HepG2 (cell line): ENCODE measurements around the gene SLC25A44. TPM values are rescaled to one million over a fixed set of nuclear protein-coding genes. Genes with fewer than 3 reads are reported as not detected.

ENCODE experiments used
- ARID5B ChIP-seq: IDR thresholded peaks from 2 replicates; pipeline ENCODE4 v1.4.0; 2020; ENCODE audit warnings: mild to moderate bottlenecking, missing genetic modification reagents
- ATF1 ChIP-seq: IDR thresholded peaks from 2 replicates; pipeline ENCODE4 v1.6.1; 2016; ENCODE audit warnings: mild to moderate bottlenecking, control low read depth
- ELF1 ChIP-seq: sonication (generic); formaldehyde crosslinking; IDR thresholded peaks from 2 replicates; pipeline ENCODE4 v1.4.0; 2020; ENCODE audit warnings: missing genetic modification reagents
- GATAD1 ChIP-seq: IDR thresholded peaks from 2 replicates; pipeline ENCODE4 v1.6.1; 2016; ENCODE audit warnings: missing genetic modification reagents, missing compliant biosample characterization
- HNF4G ChIP-seq, 2 experiments: sonication (generic) in 1 of 2; formaldehyde crosslinking in 1 of 2; IDR thresholded peaks; 2 replicates each; pipeline versions ENCODE4 v1.4.0 to v1.6.1; 2011 to 2020; ENCODE audit warnings: borderline replicate concordance in 2 of 2, low read depth in 2 of 2, mild to moderate bottlenecking in 2 of 2, low read length in 1 of 2, missing genetic modification reagents in 1 of 2, moderate library complexity in 1 of 2
- IKZF5 ChIP-seq: IDR thresholded peaks from 2 replicates; pipeline ENCODE4 v1.6.1; 2018; ENCODE audit warnings: missing genetic modification reagents, mild to moderate bottlenecking, missing compliant biosample characterization
- KLF12 ChIP-seq: sonication (generic); formaldehyde crosslinking; IDR thresholded peaks from 2 replicates; pipeline ENCODE4 v1.4.0; 2020; ENCODE audit warnings: missing genetic modification reagents, borderline replicate concordance
- NFE2L2 ChIP-seq: fragments of 150-350 bp; IDR thresholded peaks from 2 replicates; pipeline ENCODE4 v1.6.1; 2014; ENCODE audit warnings: low read length
- POLR2A ChIP-seq, 2 experiments: IDR thresholded peaks; 2 replicates each; pipeline ENCODE4 v1.6.1; 2011; ENCODE audit warnings: low read depth in 2 of 2, low read length in 2 of 2, mild to moderate bottlenecking in 1 of 2, moderate library complexity in 1 of 2; ENCODE audit not compliant: insufficient read depth in 1 of 2
- TAF1 ChIP-seq: sonication (generic); formaldehyde crosslinking; IDR thresholded peaks from 2 replicates; pipeline ENCODE4 v1.4.0; 2020; ENCODE audit warnings: missing genetic modification reagents
- ZNF337 ChIP-seq: sonication (generic); formaldehyde crosslinking; IDR thresholded peaks from 2 replicates; pipeline ENCODE4 v1.5.1; 2020; ENCODE audit warnings: missing genetic modification reagents, low read depth, mild to moderate bottlenecking, borderline replicate concordance
- ZNF350 ChIP-seq: sonication (generic); formaldehyde crosslinking; IDR thresholded peaks from 2 replicates; pipeline ENCODE4 v1.4.0; 2020; ENCODE audit warnings: mild to moderate bottlenecking, low read depth, missing genetic modification reagents, borderline replicate concordance
- ZNF44 ChIP-seq: sonication (generic); formaldehyde crosslinking; IDR thresholded peaks from 2 replicates; pipeline ENCODE4 v1.5.1; 2020; ENCODE audit warnings: mild to moderate bottlenecking, missing genetic modification reagents
- ZNF451 ChIP-seq: sonication (generic); formaldehyde crosslinking; IDR thresholded peaks from 2 replicates; pipeline ENCODE4 v1.5.0; 2020; ENCODE audit warnings: mild to moderate bottlenecking, missing genetic modification reagents
- ZNF7 ChIP-seq: IDR thresholded peaks from 2 replicates; pipeline ENCODE4 v1.6.1; 2016; ENCODE audit warnings: missing biosample characterization, missing genetic modification reagents
- ZNF788 ChIP-seq: sonication (generic); formaldehyde crosslinking; IDR thresholded peaks from 2 replicates; pipeline ENCODE4 v1.5.0; 2020; ENCODE audit warnings: mild to moderate bottlenecking, missing genetic modification reagents, borderline replicate concordance
- polyA plus RNA-seq, 8 experiments: library from polyadenylated mRNA; depleted of rRNA in 3 of 8; stranded (reverse) in 7 of 8; unstranded in 1 of 8; fragments of >200 nt; fragmentation: Illumina TruSeq in 4 of 8; extraction: Trizol in 4 of 8; gene quantifications; 2 replicates each; pipeline versions ENCODE4 v1.2.1 to v1.2.3, GENCODE V29; 2011 to 2016; ENCODE audit warnings: low read depth in 4 of 8, missing spikeins in 1 of 8, mixed read lengths in 1 of 8; ENCODE audit not compliant: insufficient read depth in 1 of 8
- total RNA-seq, 5 experiments: library from RNA; depleted of rRNA; stranded (reverse); fragments of >200 nt; fragmentation: Illumina TruSeq; extraction: Trizol; gene quantifications; 2 replicates each; pipeline ENCODE4 v1.2.3, GENCODE V29; 2016; ENCODE audit warnings: low read depth in 1 of 5
- TF ChIP-seq, protein P1 (sequence below), 2 experiments: sonication (generic) in 1 of 2; formaldehyde crosslinking in 1 of 2; IDR thresholded peaks; 2 replicates each; pipeline versions ENCODE4 v1.4.0 to v1.6.1; 2016 to 2020; ENCODE audit warnings: borderline replicate concordance in 1 of 2, low read depth in 1 of 2, mild to moderate bottlenecking in 1 of 2, missing genetic modification reagents in 1 of 2
- TF ChIP-seq, protein P2 (sequence below): sonication (generic); formaldehyde crosslinking; IDR thresholded peaks from 2 replicates; pipeline ENCODE4 v1.5.1; 2020; ENCODE audit warnings: missing genetic modification reagents, mild to moderate bottlenecking, borderline replicate concordance

SLC25A44 gene
- total and polyA plus RNA-seq, 2 of the 13 experiments (the other 11 are each of a cell fraction or from before 2014, with no cell fraction given), result 10.7 to 13.4 TPM

GRCh38 chr1:156193488-156194299 is at the start of gene SLC25A44 (continued):
- no peak for TF ChIP-seq NFE2L2
- TF ChIP-seq IKZF5, result no peak
- 0 out of 2 replicates have a peak, but pooled peaks have one; percentile 2 for TF ChIP-seq ZNF451
- 0 out of 2 replicates have a peak, but pooled peaks have one; percentile 24 for TF ChIP-seq ZNF44 (CRISPR knock-in tag)
- peak; percentile 64 to 68 for TF ChIP-seq POLR2A (IDR thresholded peaks at IDR 0.05; ENCODE audit: insufficient read depth in 1 of 2, low read depth in 2 of 2, low read length in 2 of 2)
- TF ChIP-seq ZNF350 (CRISPR knock-in tag), result peak; percentile 70; the same call in 1 of the 2 replicates
- TF ChIP-seq ZNF7 (CRISPR knock-in tag), result no peak
- TF ChIP-seq GATAD1, result peak; percentile 91
- 0 out of 2 replicates have a peak, but pooled peaks have one; percentile 12 for TF ChIP-seq HNF4G (IDR thresholded peaks at IDR 0.05; ENCODE audit: borderline replicate concordance, low read depth, low read length)
- no peak for TF ChIP-seq HNF4G (CRISPR knock-in tag; IDR thresholded peaks at IDR 0.05; ENCODE audit: borderline replicate concordance, low read depth)
- peak; percentile 85 for TF ChIP-seq ATF1 (CRISPR knock-in tag)
- peak; percentile 93 for TF ChIP-seq ELF1 (CRISPR knock-in tag)
- TF ChIP-seq ZNF337 (CRISPR knock-in tag), result 0 out of 2 replicates have a peak, but pooled peaks have one; percentile 18
- peak; percentile 43; the same call in 1 of the 2 replicates for TF ChIP-seq TAF1
- TF ChIP-seq KLF12, result no peak; the same call in 1 of the 2 replicates
- TF ChIP-seq, protein P1, sequence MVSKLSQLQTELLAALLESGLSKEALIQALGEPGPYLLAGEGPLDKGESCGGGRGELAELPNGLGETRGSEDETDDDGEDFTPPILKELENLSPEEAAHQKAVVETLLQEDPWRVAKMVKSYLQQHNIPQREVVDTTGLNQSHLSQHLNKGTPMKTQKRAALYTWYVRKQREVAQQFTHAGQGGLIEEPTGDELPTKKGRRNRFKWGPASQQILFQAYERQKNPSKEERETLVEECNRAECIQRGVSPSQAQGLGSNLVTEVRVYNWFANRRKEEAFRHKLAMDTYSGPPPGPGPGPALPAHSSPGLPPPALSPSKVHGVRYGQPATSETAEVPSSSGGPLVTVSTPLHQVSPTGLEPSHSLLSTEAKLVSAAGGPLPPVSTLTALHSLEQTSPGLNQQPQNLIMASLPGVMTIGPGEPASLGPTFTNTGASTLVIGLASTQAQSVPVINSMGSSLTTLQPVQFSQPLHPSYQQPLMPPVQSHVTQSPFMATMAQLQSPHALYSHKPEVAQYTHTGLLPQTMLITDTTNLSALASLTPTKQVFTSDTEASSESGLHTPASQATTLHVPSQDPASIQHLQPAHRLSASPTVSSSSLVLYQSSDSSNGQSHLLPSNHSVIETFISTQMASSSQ (IDR thresholded peaks at IDR 0.05; ENCODE audit: low read depth), result no peak
- TF ChIP-seq, protein P1 (CRISPR knock-in tag; IDR thresholded peaks at IDR 0.05; ENCODE audit: borderline replicate concordance), result peak; percentile 47; the same call in 1 of the 2 replicates
- TF ChIP-seq ZNF788 (CRISPR knock-in tag), result no peak
- peak; percentile 27; the same call in 1 of the 2 replicates for TF ChIP-seq ARID5B
- TF ChIP-seq, protein P2, sequence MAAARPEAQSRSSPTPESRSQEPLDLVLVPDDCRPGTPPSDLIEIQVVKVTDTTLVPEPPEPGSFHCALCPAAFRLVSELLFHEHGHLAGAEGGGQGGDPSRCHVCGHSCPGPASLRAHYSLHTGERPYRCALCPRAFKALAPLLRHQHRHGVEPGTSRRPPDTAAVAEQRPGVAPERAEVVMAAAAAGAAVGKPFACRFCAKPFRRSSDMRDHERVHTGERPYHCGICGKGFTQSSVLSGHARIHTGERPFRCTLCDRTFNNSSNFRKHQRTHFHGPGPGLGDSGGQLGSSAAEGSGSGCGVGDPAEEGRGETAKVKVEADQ (CRISPR knock-in tag), result no peak; the same call in 1 of the 2 replicates
